Coronary artery (tissue), 2 donors: ENCODE data around the gene CYP27C1.
A peak's percentile ranks its signal among the peaks of the same experiment; 100 is the strongest.
"Not testable (repeated sequence)": the region's sequence is repeated elsewhere in the genome, so short reads cannot be mapped to it uniquely, and the experiment has no call there.

Source experiments
- DNase-seq: peaks from one replicate; pipeline ENCODE4 v3.0.0-alpha.2; 2017; ENCODE audit warnings: low spot score
- H3K27ac ChIP-seq, 2 donors: fragments of 200-600 bp; sonication (generic); one replicate each; pipeline ENCODE4 v1.5.1; 2016 to 2019
- H3K4me3 ChIP-seq: fragments of 200-600 bp; sonication (generic); 2 replicates; pipeline ENCODE4 v1.5.1; 2016; ENCODE audit warnings: mild to moderate bottlenecking, moderate library complexity
- TF ChIP-seq, protein P1 (sequence below): fragments of 200-600 bp; sonication (generic); IDR thresholded peaks from one replicate; pipeline ENCODE4 v1.5.1; 2019; ENCODE audit warnings: antibody characterized with exemption

Gene CYP27C1

DNA sequence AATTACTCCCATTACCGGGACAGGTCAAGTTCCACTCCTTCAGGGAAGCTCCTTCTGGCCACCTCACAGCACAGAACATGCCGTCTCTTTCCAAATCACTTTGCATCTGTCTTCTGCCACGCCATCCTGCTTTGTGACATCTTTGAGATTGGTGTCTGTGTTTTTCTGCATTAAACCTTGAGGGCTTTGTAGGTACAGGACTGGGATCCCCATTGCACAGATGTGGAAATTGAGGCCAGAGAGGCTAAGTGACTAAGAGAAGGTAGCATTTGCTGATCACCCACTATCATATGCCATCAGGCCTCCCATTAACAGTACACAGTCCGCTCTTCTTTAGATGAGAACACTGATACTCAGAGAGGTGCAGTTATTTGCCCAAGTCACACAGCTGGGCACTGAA, 9.5 kb upstream of the CYP27C1 start:
- H3K27ac ChIP-seq: no peak overlapping the region
- no peak overlapping the region for H3K4me3 ChIP-seq
- no peak for DNase-seq
- TF ChIP-seq, protein P1, sequence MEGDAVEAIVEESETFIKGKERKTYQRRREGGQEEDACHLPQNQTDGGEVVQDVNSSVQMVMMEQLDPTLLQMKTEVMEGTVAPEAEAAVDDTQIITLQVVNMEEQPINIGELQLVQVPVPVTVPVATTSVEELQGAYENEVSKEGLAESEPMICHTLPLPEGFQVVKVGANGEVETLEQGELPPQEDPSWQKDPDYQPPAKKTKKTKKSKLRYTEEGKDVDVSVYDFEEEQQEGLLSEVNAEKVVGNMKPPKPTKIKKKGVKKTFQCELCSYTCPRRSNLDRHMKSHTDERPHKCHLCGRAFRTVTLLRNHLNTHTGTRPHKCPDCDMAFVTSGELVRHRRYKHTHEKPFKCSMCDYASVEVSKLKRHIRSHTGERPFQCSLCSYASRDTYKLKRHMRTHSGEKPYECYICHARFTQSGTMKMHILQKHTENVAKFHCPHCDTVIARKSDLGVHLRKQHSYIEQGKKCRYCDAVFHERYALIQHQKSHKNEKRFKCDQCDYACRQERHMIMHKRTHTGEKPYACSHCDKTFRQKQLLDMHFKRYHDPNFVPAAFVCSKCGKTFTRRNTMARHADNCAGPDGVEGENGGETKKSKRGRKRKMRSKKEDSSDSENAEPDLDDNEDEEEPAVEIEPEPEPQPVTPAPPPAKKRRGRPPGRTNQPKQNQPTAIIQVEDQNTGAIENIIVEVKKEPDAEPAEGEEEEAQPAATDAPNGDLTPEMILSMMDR: no peak

DNA sequence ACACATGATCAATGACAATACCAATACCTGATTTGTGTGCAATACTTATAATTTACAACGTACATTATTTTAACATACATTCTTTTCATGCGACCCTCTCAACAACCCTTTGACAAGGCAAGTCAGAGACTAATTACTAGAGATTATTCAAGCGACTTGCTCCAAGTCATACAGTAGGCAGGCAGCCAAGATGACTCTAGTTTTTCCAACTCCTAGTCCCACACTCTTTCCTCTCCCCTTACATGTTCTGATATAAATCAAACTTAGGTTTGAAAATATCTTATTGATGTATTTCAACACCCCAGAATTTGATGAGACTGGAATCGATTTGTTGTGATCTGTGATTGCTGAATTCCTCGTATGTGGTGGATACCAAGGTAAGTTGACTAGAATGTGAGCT, 8.0 kb upstream of the CYP27C1 start:
- TF ChIP-seq, protein P1: no peak
- Histone ChIP-seq H3K4me3 (no peak overlapping the region), H3K27ac (no peak overlapping the region)
- no peak for DNase-seq

DNA sequence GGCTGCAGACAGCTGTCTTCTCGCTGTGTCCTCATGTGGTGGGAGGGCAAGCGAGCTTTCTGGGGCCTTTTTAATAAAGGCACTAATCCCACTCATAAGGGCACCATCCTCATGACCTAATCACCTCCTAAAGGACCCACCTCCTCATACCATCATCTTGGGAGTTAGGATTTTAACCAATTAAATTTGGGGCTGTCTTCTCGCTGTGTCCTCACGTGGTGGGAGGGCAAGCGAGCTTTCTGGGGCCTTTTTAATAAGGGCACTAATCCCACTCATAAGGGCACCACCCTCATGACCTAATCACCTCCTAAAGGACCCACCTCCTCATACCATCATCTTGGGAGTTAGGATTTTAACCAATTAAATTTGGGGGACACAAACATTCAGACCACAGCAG, 7.2 kb upstream of the CYP27C1 start:
- H3K27ac ChIP-seq, DNase-seq: not testable (repeated sequence)

DNA sequence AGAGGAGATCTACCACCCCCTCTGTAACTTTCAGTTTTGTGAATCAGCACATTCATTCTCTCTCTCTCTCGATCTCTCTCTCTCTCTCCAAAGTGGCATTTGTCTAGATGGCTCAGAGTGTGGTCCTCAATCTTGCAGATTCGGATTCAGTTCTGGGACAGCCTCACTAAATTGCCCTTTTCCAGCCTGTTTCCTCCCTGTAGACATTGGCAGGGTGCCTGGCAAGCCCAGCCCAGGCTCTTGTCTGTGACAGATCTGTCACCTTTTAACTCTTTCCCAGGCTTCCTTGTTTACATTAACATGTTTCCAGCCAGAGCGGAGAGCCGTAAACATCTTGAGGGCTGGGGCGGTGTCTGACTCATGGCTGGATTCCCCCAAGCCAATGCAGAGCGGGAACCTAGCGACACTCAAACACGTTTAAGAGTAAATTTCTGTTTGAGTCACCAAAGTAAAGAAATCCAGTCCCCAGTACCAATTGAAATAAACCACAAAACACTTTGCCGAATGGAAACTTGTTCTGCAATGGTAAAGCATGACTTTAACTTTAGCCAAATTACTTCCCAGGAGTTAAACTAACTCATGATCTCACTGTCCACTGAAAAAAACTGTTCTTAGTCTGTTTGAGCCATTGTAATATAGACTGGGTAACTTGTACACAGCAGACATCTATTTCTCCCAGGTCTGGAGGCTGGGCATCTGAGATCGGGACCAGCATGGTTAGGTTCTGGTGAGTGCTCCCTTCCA, 6.6 kb upstream of the CYP27C1 start:
- Histone ChIP-seq H3K4me3 (peak overlapping the region; percentile 40), H3K27ac (no peak overlapping the region)
- DNase-seq: no peak
- TF ChIP-seq, protein P1: no peak

More for the DNA sequence above, 7.2 kb upstream of the CYP27C1 start:
- not testable (repeated sequence) for H3K4me3 ChIP-seq

DNA sequence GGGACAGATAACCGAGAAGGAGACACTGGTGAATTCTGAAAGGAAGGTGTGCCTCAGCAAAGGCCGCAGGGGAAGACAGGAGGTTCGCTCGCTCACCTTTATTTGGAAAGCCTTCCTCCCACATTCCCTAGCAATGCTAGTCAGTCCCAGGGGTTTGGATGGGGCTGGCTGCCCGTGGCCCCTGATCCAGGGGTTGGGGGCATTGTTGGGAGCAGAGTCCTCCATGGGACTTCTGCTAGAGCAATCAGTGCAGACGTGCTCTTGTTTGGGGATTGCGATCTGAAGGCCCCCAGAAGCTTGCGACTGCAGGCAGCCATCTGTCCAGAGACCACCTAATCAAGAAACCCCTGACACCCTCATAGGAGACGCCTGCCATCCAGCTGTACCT, 6.0 kb upstream of the CYP27C1 start:
- Histone ChIP-seq H3K4me3 (peak overlapping the region; percentile 40), H3K27ac (no peak overlapping the region)
- TF ChIP-seq, protein P1: no peak
- DNase-seq: no peak

DNA sequence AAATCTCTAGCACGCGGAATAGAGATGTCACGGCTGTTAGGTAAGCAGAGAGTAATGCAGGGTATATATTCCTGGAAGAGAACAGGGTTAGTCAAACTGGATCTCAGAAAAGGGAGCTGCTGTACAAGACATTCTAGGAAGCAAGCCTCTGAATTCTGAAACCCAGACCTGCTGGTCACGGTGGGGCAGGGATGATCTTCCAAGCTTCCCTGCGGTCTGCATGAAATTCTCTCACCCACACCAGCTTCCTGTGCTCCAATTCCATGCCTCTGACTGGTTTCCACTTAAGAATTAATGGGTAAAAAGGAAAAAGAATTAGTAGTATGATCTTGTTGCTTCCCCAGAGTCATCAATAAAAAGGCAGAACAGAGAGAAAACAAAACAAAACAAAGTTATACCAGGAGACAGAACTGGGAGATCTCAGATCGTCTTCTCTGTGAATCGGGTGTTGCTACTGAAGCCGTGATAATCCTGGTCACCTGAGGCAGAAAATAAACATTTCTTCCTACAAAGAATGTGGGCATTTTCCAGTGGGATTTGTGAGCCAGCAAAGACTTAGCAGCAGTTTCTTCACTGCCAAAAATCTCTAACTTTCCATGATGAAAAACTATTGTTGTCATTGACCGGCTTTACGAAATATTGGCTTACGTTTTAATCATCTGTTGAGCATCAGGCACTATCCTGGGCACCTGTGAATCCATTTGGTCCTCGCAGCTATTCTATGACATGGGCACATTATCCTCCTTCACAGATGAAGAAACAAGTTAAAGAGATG, 5.3 kb upstream of the CYP27C1 start:
- no peak overlapping the region for H3K27ac ChIP-seq
- TF ChIP-seq, protein P1: no peak
- no peak overlapping the region for H3K4me3 ChIP-seq
- DNase-seq: no peak

DNA sequence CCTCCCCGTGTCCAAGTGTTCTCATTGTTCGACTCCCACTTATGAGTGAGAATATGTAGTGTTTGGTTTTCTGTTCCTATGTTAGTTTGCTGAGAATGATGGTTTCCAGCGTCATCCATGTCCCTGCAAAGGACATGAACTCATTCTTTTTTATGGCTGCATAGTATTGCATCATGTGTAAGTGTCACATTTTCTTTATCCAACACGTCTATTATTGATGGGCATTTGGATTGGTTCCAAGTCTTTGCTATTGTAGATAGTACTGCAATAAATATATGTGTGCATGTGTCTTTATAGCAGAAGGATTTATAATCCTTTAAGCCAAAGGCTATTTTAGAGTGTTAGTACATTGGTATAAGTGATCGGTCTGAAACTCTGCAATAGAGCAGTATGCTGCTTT, 4.0 kb upstream of the CYP27C1 start:
- H3K27ac ChIP-seq, H3K4me3 ChIP-seq, DNase-seq: not testable (repeated sequence)
